Activated T-helper 1 cell treated with Interleukin-2 at 50 U/mL for 16 hours (primary cell): ENCODE measurements around the gene NAMPT.

Source experiments
- DNase-seq: peaks from one replicate; pipeline ENCODE4 v3.0.0-alpha.2; 2020; ENCODE audit warnings: low read depth

NAMPT gene

GRCh38 chr7:106273009-106273668, 11.6 kb downstream of the NAMPT start:
- no peak for DNase-seq

- DNase-seq = no peak
These were observed 14.4 kb downstream of the NAMPT start for GRCh38 chr7:106270122-106270977.

- DNase-seq = no peak
These were observed 15.4 kb downstream of the NAMPT start for GRCh38 chr7:106269254-106269961.

GRCh38 chr7:106265133-106265532, 19.6 kb downstream of the NAMPT start:
- DNase-seq = no peak

GRCh38 chr7:106262221-106262881, 22.4 kb downstream of the NAMPT start:
- no peak for DNase-seq

- DNase-seq = no peak
These were observed 24.6 kb downstream of the NAMPT start for GRCh38 chr7:106260136-106260561.

GRCh38 chr7:106258789-106259188, 26.0 kb downstream of the NAMPT start:
- DNase-seq = no peak

- DNase-seq = no peak
These were observed 27.0 kb downstream of the NAMPT start for GRCh38 chr7:106257752-106258151.

GRCh38 chr7:106256144-106256543, 28.6 kb downstream of the NAMPT start:
- DNase-seq = no peak

- no peak for DNase-seq
These were observed 29.5 kb downstream of the NAMPT start for GRCh38 chr7:106255246-106255645.

GRCh38 chr7:106254525-106255116, 30.2 kb downstream of the NAMPT start:
- no peak for DNase-seq

- no peak for DNase-seq
These were observed 32.2 kb downstream of the NAMPT start for GRCh38 chr7:106252568-106252967.

GRCh38 chr7:106249488-106249887, 35.3 kb downstream of the NAMPT start:
- DNase-seq = no peak

- DNase-seq = no peak
These were observed 36.2 kb downstream of the NAMPT start for GRCh38 chr7:106248600-106248999.

GRCh38 chr7:106247841-106248240, 36.9 kb downstream of the NAMPT start:
- no peak for DNase-seq

GRCh38 chr7:106246902-106247711, 37.7 kb downstream of the NAMPT start:
- DNase-seq = no peak

- no peak for DNase-seq
These were observed 40.9 kb downstream of the NAMPT start for GRCh38 chr7:106243893-106244292.

GRCh38 chr7:106239406-106239805, 45.4 kb downstream of the NAMPT start:
- DNase-seq = no peak

GRCh38 chr7:106238830-106239229, 46.0 kb downstream of the NAMPT start:
- no peak for DNase-seq

- DNase-seq = no peak
These were observed 48.7 kb downstream of the NAMPT start for GRCh38 chr7:106236065-106236464.

GRCh38 chr7:106234425-106234824, 50.4 kb downstream of the NAMPT start:
- no peak for DNase-seq
